Esophagus squamous epithelium (tissue), 5 donors: ENCODE data around the gene ABCC9. TPM values are rescaled to one million over a fixed set of nuclear protein-coding genes. Genes with fewer than 3 reads are reported as not detected.

Experiments
- DNase-seq: peaks from one replicate; lab custom pipeline; 2025; lab: John Stamatoyannopoulos, UW
- H3K27ac ChIP-seq, 4 donors: fragments of 200-600 bp; sonication (generic); one replicate each; pipeline ENCODE4 v1.5.1; 2016 to 2019; ENCODE audit warnings: mild to moderate bottlenecking in 1 of 4
- H3K27me3 ChIP-seq, 4 donors: fragments of 200-600 bp; sonication (generic); 1 replicate in 3 of 4; 2 replicates in 1 of 4; pipeline versions ENCODE4 v1.5.1 to v1.6.0; 2017 to 2021; ENCODE audit warnings: antibody characterized with exemption in 1 of 4
- H3K36me3 ChIP-seq, 3 donors: fragments of 200-600 bp; sonication (generic); one replicate each; pipeline ENCODE4 v1.5.1; 2016 to 2019
- H3K4me1 ChIP-seq, 3 donors: fragments of 200-600 bp; sonication (generic); one replicate each; pipeline ENCODE4 v1.5.1; 2017 to 2019
- H3K4me3 ChIP-seq, 4 donors: fragments of 200-600 bp; sonication (generic); 1 replicate in 3 of 4; 2 replicates in 1 of 4; pipeline ENCODE4 v1.5.1; 2016 to 2019; ENCODE audit warnings: mild to moderate bottlenecking in 2 of 4, moderate library complexity in 1 of 4
- H3K9me3 ChIP-seq, 3 donors: fragments of 200-600 bp; sonication (generic); one replicate each; pipeline ENCODE4 v1.5.1; 2016 to 2019
- POLR2A ChIP-seq, 4 donors: fragments of 450-650 bp; IDR thresholded peaks; one replicate each; pipeline ENCODE4 v1.6.1; 2017; ENCODE audit warnings: antibody characterized with exemption in 4 of 4, mild to moderate bottlenecking in 4 of 4, moderate library complexity in 3 of 4
- WGBS, 2 donors: methylation state at CpG; one replicate each; pipeline ENCODE4 v1.1.5; 2018; 5-methylcytosine and 5-hydroxymethylcytosine counted together
- intact Hi-C: fragments of 100-400 bp; cut with DNase I; formaldehyde crosslinking; loops from one replicate; pipeline ENCODE4 v1.15.0; 2022
- total RNA-seq, 4 donors: library from RNA; depleted of rRNA; stranded (reverse); fragments of >200 nt; gene quantifications; one replicate each; pipeline ENCODE4 v1.1.0, GENCODE V29; 2016
- TF ChIP-seq, protein P1 (sequence below), 6 experiments: fragments of 450-650 bp in 4 of 6; fragments of 200-600 bp in 2 of 6; sonication (generic) in 2 of 6; IDR thresholded peaks; one replicate each; pipeline ENCODE4 v1.5.1; 2016 to 2019; ENCODE audit warnings: antibody characterized with exemption in 6 of 6, mild to moderate bottlenecking in 4 of 6, moderate library complexity in 4 of 6
- donor health status: DM: yes; HTN: yes; CAD: no.

Gene ABCC9
- 10 to 100 TPM in 2 of 4 donors, 1 to 10 TPM in 1, under 1 TPM in 1; 0.68 to 11.6 (median 6.0) TPM for total RNA-seq

DNA sequence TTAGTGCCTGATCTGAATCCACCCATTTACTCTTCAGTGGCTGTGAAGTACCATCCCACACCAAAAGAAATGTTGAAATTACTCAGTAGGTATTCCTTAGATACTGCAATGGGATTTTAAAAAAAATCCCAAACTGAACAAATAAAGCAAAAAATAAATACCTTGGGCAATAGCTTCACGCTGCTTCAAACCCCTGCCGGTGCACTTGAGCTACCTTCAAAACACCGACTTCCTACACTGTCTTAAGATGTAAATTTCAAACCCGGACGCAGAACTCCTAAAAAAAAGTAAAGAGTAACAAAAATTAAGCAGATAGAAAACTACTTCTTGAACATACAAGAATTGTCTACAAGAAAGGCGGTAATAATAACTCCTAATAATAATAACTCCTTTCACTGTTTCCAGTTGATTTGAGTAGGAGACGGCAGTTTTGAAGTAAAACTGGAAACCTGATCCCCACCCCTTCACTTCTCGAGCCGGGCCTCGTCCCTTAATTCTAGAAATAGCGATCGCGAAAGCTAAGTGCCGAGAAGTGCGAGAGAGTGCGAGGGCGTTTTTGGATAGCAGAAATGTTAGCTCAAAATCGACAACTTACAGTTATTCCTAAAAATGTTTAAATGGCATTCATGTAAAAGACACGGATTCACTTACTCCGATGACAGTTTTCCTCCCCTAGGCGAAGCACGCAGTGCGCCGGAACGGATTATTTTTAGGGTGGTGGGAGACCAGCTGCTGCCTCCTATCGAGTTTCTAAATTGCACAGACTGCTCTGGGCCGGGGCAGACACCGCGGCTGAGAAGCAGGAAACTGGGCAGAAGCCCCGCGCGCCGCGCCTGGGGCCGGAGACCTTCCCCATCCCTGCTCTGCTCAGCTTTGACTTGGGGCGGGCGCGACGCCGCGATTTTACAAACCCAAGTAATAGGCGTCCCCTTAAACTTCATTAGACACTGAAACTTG lies at the start of gene ABCC9:
TSS of gene ABCC9 (minus strand) at position 878 of the 957 bp plus-strand sequence. CDS start 4,752 bp downstream, outside the sequence.
- intact Hi-C loops, result no loop called here
- peak within 1 kb of the TSS; percentile 26 to 60 (median 42) for H3K4me3 ChIP-seq
- 7 to 24% methylated on average over 33 to 40 of the region's 42 CpGs for WGBS, 2 donors
- TF ChIP-seq, protein P1, sequence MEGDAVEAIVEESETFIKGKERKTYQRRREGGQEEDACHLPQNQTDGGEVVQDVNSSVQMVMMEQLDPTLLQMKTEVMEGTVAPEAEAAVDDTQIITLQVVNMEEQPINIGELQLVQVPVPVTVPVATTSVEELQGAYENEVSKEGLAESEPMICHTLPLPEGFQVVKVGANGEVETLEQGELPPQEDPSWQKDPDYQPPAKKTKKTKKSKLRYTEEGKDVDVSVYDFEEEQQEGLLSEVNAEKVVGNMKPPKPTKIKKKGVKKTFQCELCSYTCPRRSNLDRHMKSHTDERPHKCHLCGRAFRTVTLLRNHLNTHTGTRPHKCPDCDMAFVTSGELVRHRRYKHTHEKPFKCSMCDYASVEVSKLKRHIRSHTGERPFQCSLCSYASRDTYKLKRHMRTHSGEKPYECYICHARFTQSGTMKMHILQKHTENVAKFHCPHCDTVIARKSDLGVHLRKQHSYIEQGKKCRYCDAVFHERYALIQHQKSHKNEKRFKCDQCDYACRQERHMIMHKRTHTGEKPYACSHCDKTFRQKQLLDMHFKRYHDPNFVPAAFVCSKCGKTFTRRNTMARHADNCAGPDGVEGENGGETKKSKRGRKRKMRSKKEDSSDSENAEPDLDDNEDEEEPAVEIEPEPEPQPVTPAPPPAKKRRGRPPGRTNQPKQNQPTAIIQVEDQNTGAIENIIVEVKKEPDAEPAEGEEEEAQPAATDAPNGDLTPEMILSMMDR (IDR thresholded peaks at IDR 0.05), result no peak
- TF ChIP-seq POLR2A (IDR thresholded peaks at IDR 0.05), result peak in 2 of 4 donors; percentile 21 to 29
- peaks cover 0 to 18% (median 0%) of the 10 kb centered on the region in 3 donors for H3K4me1 ChIP-seq
- H3K9me3 ChIP-seq, result no peaks in the 10 kb centered on the region
- no peaks in the 10 kb centered on the region for H3K36me3 ChIP-seq
- no peak for DNase-seq
- peak within 1 kb of the TSS; percentile 69 to 86 (median 79) for H3K27ac ChIP-seq
- peaks cover 0 to 52% (median 0%) of the 10 kb centered on the region in 4 donors for H3K27me3 ChIP-seq

DNA sequence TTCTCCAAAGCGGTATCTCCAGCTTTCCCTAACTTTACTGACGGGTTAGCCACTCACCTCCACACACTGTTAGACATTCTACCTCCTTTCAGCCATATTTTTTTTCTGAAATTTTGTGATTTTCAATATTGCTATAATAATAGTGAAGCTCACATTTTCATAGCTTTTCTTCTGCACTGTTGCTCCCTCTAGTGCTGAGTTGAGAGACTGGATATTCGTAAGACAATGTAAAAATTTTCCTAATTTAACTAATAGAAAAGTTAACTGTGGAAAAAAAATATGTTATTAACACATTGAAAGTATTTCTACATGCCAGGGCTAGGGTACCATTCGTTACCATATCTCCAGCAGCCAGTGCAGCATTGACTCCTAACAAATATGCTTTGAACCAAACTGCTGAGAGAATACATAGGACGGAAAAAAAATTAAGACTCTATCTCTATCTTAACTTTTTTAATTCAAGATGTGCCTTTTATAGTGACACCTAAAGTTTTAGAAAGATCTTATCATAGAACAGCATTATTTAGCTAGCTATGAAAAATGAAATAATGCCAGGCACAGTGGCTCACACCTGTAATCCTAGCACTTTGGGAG lies 48.7 kb upstream of the ABCC9 start:
- H3K4me3 ChIP-seq, result no peak overlapping the region
- intact Hi-C loops, result no loop called here
- H3K9me3 ChIP-seq, result no peaks in the 10 kb centered on the region
- no peaks in the 10 kb centered on the region for H3K27me3 ChIP-seq
- no peaks in the 10 kb centered on the region for H3K4me1 ChIP-seq
- H3K36me3 ChIP-seq, result no peaks in the 10 kb centered on the region
- TF ChIP-seq, protein P1 (IDR thresholded peaks at IDR 0.05), result peak in 5 of 6 experiments; percentile 25 to 46 (median 37)
- no peak for TF ChIP-seq POLR2A (IDR thresholded peaks at IDR 0.05)
- no peak overlapping the region for H3K27ac ChIP-seq
- no peak for DNase-seq
- WGBS, 2 donors, result 44 to 49% methylated on average over 5 of the region's 5 CpGs

DNA sequence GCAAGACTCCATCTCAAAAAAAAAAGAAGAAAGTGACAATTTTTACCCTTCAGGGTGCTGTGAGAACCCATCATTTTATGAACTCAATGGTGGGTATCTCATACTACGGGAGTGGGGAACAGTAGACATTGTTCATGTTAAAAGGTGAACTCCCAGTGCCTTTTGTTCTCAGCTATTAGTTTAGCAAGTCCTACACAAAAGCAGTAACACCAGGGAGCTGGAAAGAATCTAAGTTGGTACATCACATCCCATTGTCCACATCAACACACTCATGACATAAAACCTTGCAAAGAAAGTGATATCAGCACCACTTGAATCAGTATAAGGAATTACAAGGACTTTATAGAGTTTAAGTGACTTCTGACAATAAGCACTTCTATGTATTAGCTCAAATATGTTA lies 47.4 kb upstream of the ABCC9 start:
- intact Hi-C loops, result no loop called here

DNA sequence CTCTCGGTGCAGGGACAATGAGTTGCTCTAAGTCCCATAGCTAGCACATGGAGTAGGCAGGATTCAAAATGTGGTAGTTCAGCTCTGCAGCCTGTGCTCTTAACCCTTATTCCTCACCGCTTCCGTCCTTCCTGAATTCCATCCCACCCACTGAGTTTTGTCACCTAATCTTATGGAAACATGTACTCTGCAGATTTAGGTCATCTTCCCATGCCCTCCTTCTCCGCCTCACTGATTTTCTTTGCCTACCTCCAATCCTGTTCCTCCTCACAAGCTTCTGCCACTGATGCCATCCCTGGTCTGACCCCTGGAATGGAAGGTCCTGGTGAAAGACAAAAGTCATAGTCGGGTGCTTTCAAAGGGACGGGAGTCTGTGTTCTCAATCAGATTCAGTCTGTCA lies 46.5 kb upstream of the ABCC9 start:
- no peaks in the 10 kb centered on the region for H3K9me3 ChIP-seq
- H3K27ac ChIP-seq, result no peak overlapping the region
- H3K27me3 ChIP-seq, result no peaks in the 10 kb centered on the region
- H3K36me3 ChIP-seq, result no peaks in the 10 kb centered on the region
- TF ChIP-seq POLR2A (IDR thresholded peaks at IDR 0.05), result no peak
- TF ChIP-seq, protein P1 (IDR thresholded peaks at IDR 0.05), result no peak
- intact Hi-C loops, result no loop called here
- no peaks in the 10 kb centered on the region for H3K4me1 ChIP-seq
- no peak for DNase-seq
- WGBS, 2 donors, result 77 to 89% methylated on average over 6 of the region's 6 CpGs
- no peak overlapping the region for H3K4me3 ChIP-seq

More for the DNA sequence above, 47.4 kb upstream of the ABCC9 start:
- H3K4me1 ChIP-seq, result no peaks in the 10 kb centered on the region
- H3K27ac ChIP-seq, result no peak overlapping the region
- H3K27me3 ChIP-seq, result no peaks in the 10 kb centered on the region
- no peak for DNase-seq
- WGBS, 2 donors, result 50 to 60% methylated on average over 1 of the region's 1 CpG
- no peaks in the 10 kb centered on the region for H3K9me3 ChIP-seq
- TF ChIP-seq, protein P1 (IDR thresholded peaks at IDR 0.05), result no peak
- TF ChIP-seq POLR2A (IDR thresholded peaks at IDR 0.05), result no peak
- no peak overlapping the region for H3K4me3 ChIP-seq
- no peaks in the 10 kb centered on the region for H3K36me3 ChIP-seq

DNA sequence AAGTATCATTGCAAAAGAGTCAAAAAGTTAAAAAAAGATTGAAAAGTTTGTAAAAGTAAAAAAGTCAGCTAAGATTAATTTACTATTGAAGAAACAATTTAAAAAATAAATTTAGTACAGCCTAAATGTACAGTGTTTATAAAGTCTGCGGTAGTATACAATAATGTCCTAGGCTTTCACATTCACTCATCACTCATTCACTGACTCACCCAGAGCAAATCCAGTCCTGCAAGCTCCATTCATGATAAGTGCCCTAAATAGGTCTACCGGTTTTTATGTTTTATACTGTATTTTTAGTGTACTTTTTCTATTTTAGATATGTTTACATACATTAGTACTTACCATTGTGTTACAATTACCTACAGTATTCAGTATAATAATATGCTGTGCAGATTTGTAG lies 43.9 kb upstream of the ABCC9 start:
- 30 to 50% methylated on average over 2 of the region's 2 CpGs for WGBS, 2 donors
- Histone ChIP-seq H3K27ac (no peak overlapping the region), H3K27me3 (no peaks in the 10 kb centered on the region), H3K4me1 (no peaks in the 10 kb centered on the region), H3K36me3 (no peaks in the 10 kb centered on the region), H3K9me3 (no peaks in the 10 kb centered on the region), H3K4me3 (no peak overlapping the region)
- DNase-seq, result no peak
- no peak for TF ChIP-seq POLR2A (IDR thresholded peaks at IDR 0.05)
- TF ChIP-seq, protein P1 (IDR thresholded peaks at IDR 0.05), result no peak
- intact Hi-C loops, result no loop called here
